Lower leg skin (tissue), 3 donors: ENCODE data around the gene CACNA1D.

Source experiments
- POLR2A ChIP-seq, 2 donors: fragments of 450-650 bp; IDR thresholded peaks; one replicate each; pipeline ENCODE4 v1.6.1; 2016 to 2017; ENCODE audit warnings: antibody characterized with exemption in 2 of 2, mild to moderate bottlenecking in 1 of 2, moderate library complexity in 1 of 2
- TF ChIP-seq, protein P1 (sequence below), 3 donors: fragments of 450-650 bp; IDR thresholded peaks; one replicate each; pipeline ENCODE4 v1.5.1; 2016; ENCODE audit warnings: antibody characterized with exemption in 3 of 3, mild to moderate bottlenecking in 3 of 3, moderate library complexity in 2 of 3

DNA sequence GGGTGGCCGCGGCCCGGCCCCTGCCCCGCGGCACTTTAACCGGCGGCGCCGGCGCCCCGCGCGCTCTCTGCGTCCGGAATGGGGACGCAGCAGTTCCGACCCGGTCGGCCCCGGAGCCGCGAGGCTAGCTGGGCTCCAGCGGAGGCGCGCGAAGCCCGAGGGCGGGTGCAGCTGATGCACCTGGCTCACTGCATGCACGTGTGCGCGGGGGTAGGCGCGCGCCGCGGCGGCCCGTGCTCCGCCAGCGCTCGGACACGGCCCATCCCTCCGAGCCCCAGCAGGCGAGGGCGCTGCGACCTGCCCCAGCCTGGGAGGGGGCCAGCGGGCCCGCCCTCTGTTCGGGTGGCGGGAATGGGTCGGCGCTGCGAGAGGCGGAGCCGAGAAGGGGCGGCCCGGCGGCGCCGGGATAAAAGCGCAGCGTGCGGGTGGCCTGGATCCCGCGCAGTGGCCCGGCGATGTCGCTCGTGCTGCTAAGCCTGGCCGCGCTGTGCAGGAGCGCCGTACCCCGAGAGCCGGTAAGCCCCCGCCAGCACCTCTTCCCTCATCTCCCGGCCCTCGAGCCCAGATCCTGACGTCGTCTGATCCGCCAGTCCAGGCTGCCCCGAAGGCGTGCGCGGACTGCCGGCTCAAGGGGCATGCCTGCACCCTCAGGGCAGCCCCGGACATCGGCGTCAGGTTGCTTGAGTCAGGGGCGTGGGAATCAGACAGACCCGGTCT is 351.9 kb downstream of the CACNA1D start, which contains the start of the genes CHDH and IL17RB:
- TF ChIP-seq, protein P1, sequence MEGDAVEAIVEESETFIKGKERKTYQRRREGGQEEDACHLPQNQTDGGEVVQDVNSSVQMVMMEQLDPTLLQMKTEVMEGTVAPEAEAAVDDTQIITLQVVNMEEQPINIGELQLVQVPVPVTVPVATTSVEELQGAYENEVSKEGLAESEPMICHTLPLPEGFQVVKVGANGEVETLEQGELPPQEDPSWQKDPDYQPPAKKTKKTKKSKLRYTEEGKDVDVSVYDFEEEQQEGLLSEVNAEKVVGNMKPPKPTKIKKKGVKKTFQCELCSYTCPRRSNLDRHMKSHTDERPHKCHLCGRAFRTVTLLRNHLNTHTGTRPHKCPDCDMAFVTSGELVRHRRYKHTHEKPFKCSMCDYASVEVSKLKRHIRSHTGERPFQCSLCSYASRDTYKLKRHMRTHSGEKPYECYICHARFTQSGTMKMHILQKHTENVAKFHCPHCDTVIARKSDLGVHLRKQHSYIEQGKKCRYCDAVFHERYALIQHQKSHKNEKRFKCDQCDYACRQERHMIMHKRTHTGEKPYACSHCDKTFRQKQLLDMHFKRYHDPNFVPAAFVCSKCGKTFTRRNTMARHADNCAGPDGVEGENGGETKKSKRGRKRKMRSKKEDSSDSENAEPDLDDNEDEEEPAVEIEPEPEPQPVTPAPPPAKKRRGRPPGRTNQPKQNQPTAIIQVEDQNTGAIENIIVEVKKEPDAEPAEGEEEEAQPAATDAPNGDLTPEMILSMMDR (IDR thresholded peaks at IDR 0.05), result no peak
- no peak for TF ChIP-seq POLR2A (IDR thresholded peaks at IDR 0.05)
